HG02610 (cell line): ENCODE measurements around the gene ITSN2.

Experiments
- ATAC-seq: cut with Tn5 transposase; IDR thresholded peaks from one replicate; pipeline ENCODE4 v1.9.1; 2021; ENCODE audit warnings: mild to moderate bottlenecking, moderate library complexity; ENCODE audit not compliant: unreplicated experiment

Gene ITSN2

DNA sequence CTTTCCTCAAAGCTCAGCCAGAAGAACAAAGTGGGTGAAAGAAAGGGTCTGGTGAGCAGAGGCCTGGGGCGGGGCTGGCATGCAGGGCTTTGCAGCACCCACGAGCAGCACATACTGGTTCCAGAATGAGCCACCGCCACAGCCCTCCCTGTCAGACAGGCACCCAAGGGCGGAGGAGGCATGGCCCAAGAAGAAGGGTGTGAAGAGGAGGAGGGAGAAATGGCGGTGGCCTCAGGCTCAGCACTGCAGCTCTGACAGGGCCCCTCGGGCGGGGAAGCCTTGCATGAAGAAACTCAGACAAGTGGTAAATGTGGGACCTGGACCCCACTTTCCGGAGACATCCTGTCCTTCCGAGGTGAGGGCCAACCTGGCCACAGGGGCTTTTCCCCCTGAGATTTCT lies 169.8 kb downstream of the ITSN2 start:
- ATAC-seq = no peak

DNA sequence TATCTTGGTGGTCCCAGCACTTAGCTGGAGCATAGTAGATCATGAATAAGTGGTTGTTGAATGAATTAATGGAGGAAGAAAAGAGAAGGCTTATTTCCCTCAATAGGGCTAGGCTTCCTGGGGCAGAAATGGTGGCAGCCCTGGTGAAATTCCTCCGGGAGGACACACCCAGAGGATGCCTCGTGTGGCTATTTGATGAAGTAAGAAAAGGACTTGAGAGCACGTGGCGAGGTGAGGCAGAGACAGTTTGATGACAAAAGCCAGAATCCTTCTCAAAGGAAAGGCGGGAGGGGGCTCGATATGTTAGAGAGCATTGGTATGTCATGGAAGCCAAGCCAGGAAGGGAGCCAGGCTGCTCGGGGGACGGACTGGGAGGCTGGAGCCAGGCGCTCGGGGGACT lies 170.8 kb downstream of the ITSN2 start:
- no peak for ATAC-seq

- ATAC-seq = no peak
These were observed 176.8 kb downstream of the ITSN2 start for GRCh38 chr2:24183366-24184069.

DNA sequence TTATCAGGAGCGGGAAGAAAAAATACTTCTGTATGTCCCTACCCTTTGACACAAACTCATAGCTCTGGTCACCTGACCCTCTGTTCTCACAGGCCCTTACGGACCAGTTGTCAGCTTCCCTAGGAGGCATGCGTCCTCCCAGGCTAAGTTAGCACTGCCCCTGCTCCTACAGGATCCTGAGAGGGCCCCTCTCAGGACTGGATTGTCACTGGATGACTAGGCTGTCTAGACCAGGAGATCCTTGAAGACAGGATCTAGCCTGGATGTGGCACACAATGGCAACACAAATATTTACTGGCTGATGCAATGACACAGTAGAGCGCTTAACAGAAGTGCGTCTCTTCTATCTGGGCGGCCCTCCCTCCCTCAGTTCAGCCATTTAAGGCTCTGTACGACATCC lies 177.8 kb downstream of the ITSN2 start:
- no peak for ATAC-seq

DNA sequence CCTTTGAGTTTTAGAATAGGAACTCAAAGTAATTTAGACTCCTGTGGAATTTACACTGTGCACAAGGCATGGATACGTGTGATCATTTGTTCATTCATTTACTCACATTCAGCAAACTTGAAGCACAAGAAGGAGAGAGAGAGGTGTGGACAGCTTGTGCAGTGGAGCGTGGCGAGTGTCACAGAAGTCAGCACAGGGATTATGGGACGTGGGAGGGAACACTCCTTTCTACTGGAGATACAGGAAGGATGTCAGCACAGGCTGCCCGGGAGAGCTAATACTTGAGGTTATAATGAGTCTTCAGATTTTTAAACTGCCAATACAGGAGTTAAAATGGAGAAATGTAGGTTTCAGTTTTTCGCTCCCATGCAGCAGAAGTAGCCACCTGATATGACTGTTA lies 178.5 kb downstream of the ITSN2 start:
- ATAC-seq = no peak

DNA sequence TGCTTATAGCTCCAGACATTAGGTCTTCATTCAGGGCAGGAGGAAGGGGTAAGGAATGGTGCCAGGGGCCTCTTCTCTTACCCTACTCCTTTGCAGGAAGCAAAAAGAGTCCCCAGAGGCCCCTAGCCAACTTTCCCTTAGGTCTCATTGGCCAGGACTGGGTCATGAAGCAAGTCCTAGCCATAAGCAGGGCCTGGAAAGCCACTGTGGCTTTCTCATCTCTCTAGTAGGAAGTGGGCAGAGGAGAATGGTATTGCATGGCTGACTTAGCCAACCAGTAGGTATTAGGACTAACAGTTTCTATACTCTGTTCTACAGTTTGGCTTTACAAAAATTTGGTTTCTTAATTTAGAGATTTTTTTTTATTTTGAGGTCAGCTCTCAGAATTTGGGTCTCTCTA lies 180.7 kb downstream of the ITSN2 start:
- no peak for ATAC-seq

DNA sequence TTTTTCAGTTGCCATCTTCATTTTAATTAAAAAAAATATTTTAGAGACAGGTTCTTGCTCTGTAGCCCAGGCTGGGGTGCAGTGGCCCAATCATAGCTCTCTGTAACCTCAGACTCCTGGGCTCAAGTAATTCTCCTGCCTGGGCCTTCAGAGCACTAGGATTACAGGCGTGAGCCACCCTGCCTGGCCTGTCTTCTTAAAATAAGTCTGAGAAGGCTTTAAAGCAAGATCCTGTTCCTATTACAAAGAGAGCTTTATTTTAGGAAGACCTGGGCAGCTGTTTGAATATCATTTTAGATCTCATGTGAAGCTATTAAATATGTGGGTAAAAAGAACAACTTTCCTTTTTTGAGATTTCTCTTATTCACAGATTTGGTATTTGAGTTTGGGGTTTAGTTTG lies 184.0 kb downstream of the ITSN2 start:
- no peak for ATAC-seq

DNA sequence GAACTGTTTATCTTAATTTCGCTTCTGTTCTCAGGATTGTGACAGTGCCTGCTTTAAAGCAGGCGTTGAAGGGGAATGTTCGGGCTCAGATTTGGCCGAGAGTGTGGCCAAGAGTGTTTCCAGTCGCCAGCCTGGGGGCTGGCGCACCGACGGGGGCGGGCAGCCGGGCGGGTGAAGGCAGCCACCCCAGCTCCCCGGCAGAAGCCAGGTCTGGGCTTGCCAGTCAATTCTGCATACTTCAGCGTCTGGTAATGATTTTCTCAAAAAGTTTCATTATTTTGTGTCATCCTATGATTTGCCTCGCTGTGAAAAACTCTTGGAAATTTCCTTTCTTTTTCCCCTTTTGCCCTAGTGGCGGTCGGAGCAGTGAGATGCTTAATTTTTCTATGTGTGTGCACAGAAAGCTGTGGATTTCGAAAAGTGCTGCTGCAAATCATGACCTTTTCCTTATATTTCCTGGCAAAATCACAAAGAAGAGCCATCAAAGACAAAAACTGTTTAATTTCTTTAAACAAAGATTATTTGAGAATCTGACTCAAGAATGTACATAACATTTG lies 184.6 kb downstream of the ITSN2 start:
- no peak for ATAC-seq

DNA sequence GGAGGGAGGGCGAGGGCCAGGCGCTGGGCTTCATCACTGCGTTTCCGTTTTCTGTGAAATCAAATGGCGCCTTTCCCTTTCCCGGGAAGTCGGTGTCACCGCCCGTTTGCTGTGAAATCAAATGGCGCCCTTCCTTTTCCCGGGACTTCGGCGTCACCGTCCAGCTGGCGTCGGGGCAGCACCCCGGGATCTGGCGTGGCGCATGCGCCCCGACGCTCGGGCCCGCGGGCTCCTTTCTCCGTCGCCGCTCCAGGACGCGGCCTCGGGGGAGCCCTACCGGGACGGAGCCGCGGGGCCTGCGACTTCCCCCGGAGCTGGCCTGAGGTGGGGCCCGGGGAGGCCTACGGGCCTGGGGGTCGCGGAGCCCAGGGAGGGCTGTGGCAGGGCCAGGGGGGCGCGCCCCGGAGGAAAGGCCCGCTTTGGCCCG lies 185.5 kb downstream of the ITSN2 start, which contains the start of gene FAM228A:
TSS of gene FAM228A (plus strand) at position 203 of the 427 bp plus-strand sequence. CDS start 428 bp downstream, outside the sequence.
- no peak for ATAC-seq

DNA sequence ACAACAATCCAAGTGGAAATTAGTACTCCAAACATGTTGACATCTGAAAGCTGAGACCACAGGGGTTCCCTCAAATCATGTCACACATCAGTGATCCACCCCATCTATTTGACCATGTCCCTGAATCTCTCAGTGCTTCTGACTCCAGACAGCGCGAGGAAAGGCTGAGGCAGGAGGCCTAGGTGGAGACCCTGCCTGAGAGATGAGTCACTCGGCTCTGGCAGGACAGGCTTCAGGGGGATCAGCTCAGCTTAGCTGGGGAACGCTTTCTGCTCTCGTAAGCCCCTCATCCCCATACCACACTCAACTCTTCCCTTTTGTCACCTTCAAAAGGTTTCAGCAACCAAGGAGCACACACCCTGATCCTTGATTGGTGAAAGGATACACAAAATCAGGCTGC lies 191.3 kb downstream of the ITSN2 start:
- no peak for ATAC-seq

DNA sequence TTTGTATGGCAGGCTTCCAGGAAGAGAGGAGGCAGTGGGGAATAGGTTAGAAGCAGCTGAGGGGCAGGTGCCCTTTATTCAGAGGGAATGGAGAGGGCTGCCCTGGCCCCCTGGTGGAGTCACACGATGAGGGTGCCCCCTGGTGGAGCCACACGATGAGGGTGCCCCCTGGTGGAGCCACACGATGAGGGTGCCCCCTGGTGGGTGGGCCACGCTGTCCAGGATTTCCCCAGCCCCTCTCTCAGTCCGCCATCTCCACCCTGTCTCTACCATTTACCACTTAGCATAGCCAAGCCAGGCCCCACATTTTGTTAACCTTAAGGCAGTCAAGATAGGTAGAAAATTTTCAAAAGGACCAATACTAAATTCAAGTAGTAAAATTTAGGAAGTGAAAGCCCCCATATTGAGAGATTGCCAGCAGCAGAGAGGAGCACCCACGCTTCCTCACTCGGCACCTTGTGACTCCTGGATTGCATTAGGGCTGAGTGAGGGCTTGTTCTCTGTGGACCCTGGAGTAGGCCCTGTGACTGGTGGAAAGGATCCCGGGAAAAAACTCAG lies 195.8 kb downstream of the ITSN2 start:
- ATAC-seq = no peak

- no peak for ATAC-seq
These were observed 196.7 kb downstream of the ITSN2 start for GRCh38 chr2:24163601-24164000.

- no peak for ATAC-seq
These were observed 197.2 kb downstream of the ITSN2 start for GRCh38 chr2:24163186-24163585.

- no peak for ATAC-seq
These were observed 197.8 kb downstream of the ITSN2 start for GRCh38 chr2:24162494-24162893.

DNA sequence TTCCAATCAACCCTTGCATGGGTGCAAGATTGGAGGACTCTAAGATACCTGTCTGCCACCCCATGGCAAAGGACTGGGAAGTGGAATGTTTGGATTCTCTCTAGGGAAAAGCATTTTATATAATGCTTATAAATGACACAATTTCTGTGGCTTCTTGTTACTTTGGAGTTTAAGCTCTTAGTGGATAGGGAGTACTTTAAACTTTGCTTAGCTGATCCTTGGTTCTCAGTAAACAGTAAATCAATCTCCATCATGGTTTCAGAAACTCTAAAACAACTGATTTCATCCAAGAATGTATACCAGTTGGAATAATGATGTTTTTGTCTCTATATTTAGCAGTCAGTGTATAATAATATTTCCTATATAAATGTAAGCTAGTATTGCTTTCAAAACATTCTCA lies 199.6 kb downstream of the ITSN2 start:
- ATAC-seq = no peak

DNA sequence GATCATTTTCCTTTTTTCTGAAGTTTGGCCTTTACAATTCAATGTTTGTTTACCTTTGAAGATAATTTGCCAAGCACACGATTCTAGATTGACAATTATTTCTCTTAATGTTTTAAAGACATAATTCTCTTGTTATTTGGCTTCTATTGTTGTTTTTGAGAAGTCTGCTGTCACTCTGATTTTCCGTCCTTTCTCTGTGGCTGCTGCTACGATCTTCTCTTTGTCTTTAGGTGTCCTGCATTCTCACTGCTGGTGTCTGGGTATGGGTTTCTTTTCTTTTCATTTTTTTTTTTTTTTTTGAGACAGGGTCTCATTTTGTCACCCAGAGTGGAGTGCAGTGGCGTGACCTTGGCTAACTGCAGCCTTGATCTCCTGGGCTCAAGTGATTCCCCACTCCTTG lies 200.6 kb downstream of the ITSN2 start:
- no peak for ATAC-seq

GRCh38 chr2:24158131-24158530 lies 202.2 kb downstream of the ITSN2 start:
- ATAC-seq = no peak

GRCh38 chr2:24153478-24153877 lies 206.9 kb downstream of the ITSN2 start:
- no peak for ATAC-seq
